ENCODE results near the gene EFHC1.
"Not testable (repeated sequence)": the region's sequence is repeated elsewhere in the genome, so short reads cannot be mapped to it uniquely, and the experiment has no call there.

EFHC1 gene

DNA sequence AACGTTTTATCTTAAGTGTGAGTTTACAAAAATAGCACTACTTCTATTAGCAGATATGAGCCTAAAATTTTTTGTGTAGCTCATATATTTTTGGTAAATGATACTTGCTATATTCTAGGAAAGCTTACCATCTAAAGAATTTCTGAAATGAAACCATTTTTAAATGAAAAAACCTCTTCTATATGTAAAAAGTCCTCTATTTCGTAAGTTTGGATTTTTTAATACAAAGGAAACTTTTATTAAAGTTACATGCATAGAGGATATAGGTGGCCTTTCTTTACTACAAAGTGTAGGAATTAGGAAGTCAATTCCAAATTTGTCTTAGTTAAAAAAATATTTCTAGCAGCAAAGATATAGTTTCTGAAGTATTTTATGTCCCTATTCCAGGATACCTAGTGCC, 18.8 kb downstream of the EFHC1 start:
- no peak for TF ChIP-seq ZFX (IDR thresholded peaks at IDR 0.05)
- TF ChIP-seq, protein P1, sequence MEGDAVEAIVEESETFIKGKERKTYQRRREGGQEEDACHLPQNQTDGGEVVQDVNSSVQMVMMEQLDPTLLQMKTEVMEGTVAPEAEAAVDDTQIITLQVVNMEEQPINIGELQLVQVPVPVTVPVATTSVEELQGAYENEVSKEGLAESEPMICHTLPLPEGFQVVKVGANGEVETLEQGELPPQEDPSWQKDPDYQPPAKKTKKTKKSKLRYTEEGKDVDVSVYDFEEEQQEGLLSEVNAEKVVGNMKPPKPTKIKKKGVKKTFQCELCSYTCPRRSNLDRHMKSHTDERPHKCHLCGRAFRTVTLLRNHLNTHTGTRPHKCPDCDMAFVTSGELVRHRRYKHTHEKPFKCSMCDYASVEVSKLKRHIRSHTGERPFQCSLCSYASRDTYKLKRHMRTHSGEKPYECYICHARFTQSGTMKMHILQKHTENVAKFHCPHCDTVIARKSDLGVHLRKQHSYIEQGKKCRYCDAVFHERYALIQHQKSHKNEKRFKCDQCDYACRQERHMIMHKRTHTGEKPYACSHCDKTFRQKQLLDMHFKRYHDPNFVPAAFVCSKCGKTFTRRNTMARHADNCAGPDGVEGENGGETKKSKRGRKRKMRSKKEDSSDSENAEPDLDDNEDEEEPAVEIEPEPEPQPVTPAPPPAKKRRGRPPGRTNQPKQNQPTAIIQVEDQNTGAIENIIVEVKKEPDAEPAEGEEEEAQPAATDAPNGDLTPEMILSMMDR (conservative IDR thresholded peaks at IDR 0.05) = no peak
- no peak overlapping the region for H3K27ac ChIP-seq

DNA sequence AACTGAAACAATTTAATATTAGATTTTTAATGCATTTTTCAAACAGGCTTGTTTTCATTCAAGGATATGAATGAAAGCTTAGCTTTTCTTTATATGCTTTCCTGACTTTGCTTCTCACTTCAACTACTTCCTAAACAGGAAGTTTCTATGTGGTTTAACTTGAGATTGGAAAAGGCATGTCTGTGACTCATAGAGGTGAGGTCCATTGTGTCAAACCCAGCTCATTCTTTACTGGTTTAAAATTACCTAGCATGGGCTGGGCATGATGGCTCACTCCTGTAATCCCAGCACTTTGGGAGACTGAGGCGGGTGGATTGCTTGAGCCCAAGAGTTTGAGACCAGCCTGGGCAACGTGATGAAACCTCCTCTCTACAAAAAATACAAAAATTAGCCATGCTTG, 34.4 kb downstream of the EFHC1 start:
- no peak for TF ChIP-seq ZFX (IDR thresholded peaks at IDR 0.05)
- TF ChIP-seq, protein P1 (conservative IDR thresholded peaks at IDR 0.05) = no peak
- H3K27ac ChIP-seq = no peak overlapping the region

DNA sequence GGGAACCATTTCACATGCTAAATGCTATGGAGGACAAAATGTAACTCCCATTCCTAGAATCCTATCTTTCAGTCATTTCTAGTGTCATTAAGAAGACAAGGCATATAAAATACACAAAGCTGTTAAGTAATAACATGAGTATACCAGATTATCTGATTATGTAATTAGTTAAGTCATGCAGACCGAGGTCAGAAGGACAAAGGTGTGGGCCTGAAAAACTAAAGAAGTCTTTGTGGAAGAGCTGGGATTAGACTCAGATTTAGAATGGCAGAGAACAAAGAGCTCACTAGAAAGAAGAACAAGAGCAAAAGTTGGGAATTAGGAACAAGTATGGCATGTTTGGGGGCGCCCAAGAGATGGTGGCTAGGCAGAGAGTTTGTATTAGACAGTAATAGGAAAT, 37.0 kb downstream of the EFHC1 start:
- TF ChIP-seq ZFX (IDR thresholded peaks at IDR 0.05) = no peak
- TF ChIP-seq, protein P1 (conservative IDR thresholded peaks at IDR 0.05) = no peak
- no peak overlapping the region for H3K27ac ChIP-seq

DNA sequence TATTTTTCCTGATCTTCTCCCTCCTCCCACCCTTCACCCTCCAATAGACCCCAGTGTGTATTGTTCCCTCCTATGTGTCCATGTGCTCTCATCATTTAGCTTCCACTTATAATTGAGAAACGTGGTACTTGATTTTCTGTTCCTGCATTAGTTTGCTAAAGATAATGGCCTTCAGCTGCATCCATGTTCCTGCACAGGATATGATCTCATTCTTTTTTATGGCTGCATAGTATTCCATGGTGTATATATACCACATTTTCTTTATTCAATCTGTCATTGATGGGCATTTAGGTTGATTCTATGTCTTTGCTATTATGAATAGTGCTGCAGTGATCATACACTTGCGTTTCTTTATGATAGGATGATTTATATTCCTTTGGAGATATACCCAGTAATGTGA, 41.1 kb downstream of the EFHC1 start:
- H3K27ac ChIP-seq = not testable (repeated sequence)

DNA sequence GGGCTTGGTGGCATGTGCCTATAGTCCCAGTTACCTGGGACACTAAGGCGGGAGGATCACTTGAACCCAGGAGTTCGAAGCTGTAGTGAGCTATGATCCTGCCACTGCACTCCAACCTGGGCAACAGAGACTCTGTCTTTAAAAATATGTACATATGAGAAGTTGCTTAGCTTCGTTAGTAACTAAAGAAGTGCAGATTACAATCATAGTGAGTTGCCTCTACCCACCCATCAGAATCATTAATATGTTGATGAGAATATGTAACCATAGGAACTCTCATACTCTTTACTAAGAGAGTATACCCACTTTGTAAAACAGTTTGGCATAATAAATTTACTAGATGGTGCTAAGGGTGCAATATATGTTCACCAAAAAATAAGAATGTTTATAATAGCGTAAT, 54.0 kb downstream of the EFHC1 start:
- no peak overlapping the region for H3K27ac ChIP-seq
- TF ChIP-seq ZFX (IDR thresholded peaks at IDR 0.05) = no peak
- TF ChIP-seq, protein P1 (conservative IDR thresholded peaks at IDR 0.05) = no peak

DNA sequence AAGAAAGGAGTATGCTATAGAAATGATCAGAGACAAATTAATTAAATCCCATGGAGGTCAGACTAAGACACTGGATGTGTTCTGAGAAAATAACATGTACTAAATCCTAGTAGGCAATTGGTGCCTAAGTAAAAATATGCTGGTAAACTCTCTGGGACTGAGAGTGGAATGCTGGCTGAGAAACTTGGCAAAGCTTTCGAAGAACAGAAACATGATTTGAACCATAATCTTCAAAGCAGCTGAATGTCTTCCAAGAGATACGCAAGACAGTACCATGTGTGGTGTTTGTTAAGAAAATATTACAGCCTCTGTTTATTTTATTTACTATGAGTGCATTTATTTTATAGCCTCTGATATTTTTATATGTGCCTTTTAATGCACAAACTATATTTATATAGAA, 55.2 kb downstream of the EFHC1 start:
- H3K27ac ChIP-seq = no peak overlapping the region
- no peak for TF ChIP-seq ZFX (IDR thresholded peaks at IDR 0.05)
- TF ChIP-seq, protein P1 (conservative IDR thresholded peaks at IDR 0.05) = no peak

DNA sequence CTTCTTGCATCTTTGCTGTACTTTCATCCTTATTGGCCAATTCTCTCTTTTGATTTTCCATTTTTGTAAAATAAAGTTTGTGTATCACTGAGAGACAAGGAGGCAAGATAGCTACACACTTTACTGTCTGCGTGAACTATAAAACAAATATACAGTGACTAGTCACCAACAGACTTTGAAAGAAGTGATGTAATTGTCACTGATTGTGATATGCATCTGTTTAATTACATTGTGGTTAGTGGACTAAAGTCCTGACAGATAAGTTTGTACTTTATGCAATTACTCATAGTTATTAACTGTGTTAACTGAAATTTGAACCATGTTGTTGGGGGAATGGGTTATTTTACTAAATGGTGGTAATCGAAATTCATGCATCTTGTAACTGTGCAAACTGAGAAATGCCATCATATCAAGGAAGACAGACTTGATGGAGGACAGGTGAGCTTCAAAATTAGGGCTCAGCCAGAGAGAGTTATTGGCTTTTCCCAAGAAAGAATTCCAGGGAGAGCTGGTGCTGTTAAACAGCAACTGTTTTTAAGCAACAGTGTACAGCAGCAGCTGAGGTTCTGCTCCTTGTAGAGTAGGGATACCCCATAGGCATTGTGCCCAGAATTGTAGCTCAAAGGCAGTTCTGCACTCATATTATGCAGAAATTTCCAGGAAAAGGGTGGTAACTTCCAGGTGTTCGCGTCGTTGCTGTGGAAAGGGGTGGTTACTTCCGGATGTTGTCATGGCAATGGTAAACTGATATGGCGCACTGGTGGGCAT, 62.9 kb downstream of the EFHC1 start:
- no peak for TF ChIP-seq ZFX (IDR thresholded peaks at IDR 0.05)
- TF ChIP-seq, protein P1 (conservative IDR thresholded peaks at IDR 0.05) = no peak
- H3K27ac ChIP-seq = no peak overlapping the region

DNA sequence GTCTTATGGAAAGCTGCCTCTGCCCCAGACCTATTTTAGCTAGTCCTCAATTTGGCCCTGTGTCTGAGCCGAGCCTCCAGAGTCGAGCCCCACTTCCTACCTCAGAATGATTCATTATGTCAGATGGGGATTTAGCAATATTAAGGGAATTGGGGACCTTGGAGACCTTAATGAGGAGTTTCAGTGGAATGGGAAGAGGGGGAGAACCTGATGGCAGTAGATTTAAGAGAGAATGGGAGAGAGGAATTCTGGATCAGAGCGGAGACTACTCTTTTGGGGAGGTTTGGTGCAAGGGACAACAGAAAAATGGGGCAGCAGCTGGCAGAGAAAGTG, 63.5 kb downstream of the EFHC1 start:
- no peak for TF ChIP-seq ZFX (IDR thresholded peaks at IDR 0.05)
- TF ChIP-seq, protein P1 (conservative IDR thresholded peaks at IDR 0.05) = no peak
- H3K27ac ChIP-seq = no peak overlapping the region
